Thyroid gland (tissue), 4 donors: ENCODE results near the gene WNT7A.

ENCODE experiments used
- POLR2A ChIP-seq, 2 donors: fragments of 450-650 bp; IDR thresholded peaks; one replicate each; pipeline ENCODE4 v1.6.1; 2017; ENCODE audit warnings: antibody characterized with exemption in 2 of 2, mild to moderate bottlenecking in 2 of 2, moderate library complexity in 1 of 2
- TF ChIP-seq, protein P1 (sequence below), 6 experiments: fragments of 200-600 bp in 3 of 6; fragments of 450-650 bp in 3 of 6; sonication (generic) in 3 of 6; IDR thresholded peaks; one replicate each; pipeline ENCODE4 v1.5.1; 2016 to 2019; ENCODE audit warnings: antibody characterized with exemption in 6 of 6, mild to moderate bottlenecking in 2 of 6, inconsistent platforms in 1 of 6, moderate library complexity in 1 of 6

DNA sequence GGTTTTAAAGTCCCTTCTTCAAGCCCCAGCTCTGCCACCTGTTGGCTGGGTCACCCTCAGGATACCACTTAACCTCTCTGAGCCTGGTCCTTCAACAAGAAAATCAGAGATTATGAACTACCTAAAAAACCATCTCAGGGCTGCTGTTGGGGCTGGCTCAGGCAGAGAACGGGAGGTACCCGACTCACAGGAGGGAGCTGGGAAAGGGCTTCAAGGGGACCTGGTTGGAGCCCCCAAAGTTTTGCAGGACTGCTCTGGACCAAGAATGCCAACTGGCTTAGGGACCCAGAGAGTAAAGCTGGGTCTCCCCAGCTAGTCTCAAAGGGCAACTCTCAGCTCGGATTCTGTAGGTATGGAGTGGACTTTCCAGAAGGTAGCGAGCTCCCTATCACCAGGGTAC, 41.5 kb downstream of the WNT7A start:
- TF ChIP-seq, protein P1, sequence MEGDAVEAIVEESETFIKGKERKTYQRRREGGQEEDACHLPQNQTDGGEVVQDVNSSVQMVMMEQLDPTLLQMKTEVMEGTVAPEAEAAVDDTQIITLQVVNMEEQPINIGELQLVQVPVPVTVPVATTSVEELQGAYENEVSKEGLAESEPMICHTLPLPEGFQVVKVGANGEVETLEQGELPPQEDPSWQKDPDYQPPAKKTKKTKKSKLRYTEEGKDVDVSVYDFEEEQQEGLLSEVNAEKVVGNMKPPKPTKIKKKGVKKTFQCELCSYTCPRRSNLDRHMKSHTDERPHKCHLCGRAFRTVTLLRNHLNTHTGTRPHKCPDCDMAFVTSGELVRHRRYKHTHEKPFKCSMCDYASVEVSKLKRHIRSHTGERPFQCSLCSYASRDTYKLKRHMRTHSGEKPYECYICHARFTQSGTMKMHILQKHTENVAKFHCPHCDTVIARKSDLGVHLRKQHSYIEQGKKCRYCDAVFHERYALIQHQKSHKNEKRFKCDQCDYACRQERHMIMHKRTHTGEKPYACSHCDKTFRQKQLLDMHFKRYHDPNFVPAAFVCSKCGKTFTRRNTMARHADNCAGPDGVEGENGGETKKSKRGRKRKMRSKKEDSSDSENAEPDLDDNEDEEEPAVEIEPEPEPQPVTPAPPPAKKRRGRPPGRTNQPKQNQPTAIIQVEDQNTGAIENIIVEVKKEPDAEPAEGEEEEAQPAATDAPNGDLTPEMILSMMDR (IDR thresholded peaks at IDR 0.05) = no peak
- no peak for TF ChIP-seq POLR2A (IDR thresholded peaks at IDR 0.05)
